Activated CD8-positive, alpha-beta memory T cell treated with anti-CD3 and anti-CD28 coated beads for 48 hours (primary cell): ENCODE data around the gene MLH1.

ENCODE experiments used
- DNase-seq, 3 experiments: peaks; one replicate each; pipeline ENCODE4 v3.0.0-alpha.2; 2020; ENCODE audit warnings: low read depth in 2 of 3, low spot score in 2 of 3

Gene MLH1

DNA sequence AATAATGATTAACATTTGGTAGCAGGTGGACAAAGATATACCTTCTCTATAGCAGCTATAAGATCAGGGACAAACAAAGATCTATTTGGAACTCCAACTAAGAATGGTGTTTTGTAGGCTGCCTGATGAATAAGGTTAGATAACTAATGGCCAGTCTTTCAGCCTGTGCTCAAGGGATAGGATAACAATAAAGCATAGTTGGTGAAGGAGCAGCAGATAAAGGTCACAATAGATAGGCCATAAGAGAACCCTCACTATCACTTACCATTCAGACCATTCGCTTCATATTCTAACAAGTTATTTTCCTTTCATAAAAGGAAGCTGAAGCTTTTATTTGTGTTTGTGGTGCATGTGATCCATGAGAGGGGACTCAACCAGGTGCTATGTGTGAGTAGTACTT lies 20.2 kb upstream of the MLH1 start:
- no peak for DNase-seq

DNA sequence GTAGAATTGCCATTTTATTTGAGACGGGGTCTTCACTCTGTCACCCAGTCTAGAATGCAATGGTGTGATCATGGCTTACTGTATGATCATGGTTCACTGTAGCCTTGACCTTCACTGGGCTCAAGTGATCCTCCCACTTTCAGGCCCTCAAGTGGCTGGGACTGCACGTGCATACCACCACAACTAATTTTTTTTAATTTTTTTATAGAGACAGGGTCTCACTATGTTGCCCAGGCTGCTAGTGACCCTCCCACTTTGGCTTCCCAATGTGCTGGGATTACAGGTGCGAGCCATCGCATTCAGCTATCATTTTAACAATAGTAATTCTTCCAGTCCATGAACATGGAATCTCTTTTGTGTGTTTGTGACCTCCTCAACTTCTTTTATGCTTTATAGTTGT lies 12.3 kb upstream of the MLH1 start:
- no peak for DNase-seq

DNA sequence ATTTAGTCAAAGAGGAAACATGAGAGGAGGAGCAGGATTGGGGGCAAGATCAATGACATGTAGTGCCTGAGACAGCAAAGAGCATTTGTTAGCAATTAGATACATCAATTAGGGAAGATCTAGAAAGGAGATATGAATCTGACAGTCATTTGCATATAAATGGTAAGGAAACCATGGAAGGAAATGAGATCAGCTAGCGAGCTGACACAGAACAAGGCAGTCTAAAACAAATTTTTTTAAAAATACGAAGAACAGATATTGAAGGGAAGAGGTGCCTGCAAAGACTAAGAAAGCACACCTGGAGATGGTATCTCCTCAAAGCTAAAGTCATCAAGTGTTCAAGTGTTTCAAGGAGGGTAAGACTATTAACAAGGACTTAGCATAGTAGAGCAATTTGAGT lies 5.0 kb upstream of the MLH1 start:
- DNase-seq, result no peak

DNA sequence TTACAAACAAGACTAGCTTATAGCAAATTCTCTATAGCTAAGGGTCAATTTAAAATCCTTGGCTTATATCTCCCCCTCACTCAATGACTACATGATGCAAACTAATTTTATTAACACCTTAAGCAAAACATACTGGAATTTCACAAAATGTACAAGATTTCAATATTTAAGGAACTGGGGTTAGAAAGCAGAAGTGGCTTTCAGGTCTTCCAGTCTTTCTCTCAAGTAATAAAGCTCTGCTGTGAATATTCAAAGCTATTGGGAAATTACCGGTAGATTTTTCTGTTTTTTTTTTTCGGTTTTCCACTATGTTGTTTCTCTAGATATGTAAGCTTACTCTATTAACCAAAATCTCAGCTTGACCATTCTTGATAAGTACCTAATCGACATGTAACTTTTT lies 4.3 kb upstream of the MLH1 start:
- DNase-seq, result no peak

DNA sequence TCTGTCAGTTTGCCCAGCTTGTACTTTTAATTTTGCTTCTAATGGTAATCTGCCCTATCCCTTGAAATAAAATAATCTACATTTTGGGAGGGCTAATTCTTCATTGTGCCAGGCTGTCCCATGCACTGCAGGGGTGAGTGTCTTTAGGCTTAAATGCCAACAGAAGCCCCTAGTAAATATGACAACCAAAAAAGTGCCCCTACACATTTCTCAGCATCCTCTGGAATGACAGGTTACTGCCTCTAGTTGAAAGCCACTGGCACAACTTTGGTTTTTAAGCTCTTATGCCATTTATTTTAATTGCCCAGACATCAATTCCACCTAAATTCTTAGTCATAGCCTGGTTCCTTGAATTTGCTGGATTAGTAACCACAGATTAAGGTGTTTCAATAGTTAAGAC lies 3.8 kb upstream of the MLH1 start:
- DNase-seq, result no peak

DNA sequence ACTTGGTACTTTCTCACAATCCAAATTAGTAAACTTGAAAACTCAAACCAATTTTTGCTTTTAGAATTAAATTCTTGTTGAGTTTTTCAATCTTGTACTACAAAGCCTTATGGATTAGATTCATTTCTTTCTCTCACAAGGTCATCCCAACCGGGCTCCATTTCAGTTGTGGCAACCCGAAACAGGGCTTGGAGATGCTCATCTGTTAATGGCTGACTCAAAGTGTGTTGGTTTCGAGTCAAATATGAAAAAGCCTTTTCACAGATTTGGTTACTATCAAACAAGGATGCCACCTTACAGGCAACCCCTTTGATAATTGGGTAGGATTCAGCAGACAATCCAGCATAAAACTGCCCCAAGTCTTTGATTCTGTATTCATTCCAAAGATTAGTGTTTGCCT lies 2.2 kb upstream of the MLH1 start:
- DNase-seq, result peak in 1 of 3 experiments; percentile 24

DNA sequence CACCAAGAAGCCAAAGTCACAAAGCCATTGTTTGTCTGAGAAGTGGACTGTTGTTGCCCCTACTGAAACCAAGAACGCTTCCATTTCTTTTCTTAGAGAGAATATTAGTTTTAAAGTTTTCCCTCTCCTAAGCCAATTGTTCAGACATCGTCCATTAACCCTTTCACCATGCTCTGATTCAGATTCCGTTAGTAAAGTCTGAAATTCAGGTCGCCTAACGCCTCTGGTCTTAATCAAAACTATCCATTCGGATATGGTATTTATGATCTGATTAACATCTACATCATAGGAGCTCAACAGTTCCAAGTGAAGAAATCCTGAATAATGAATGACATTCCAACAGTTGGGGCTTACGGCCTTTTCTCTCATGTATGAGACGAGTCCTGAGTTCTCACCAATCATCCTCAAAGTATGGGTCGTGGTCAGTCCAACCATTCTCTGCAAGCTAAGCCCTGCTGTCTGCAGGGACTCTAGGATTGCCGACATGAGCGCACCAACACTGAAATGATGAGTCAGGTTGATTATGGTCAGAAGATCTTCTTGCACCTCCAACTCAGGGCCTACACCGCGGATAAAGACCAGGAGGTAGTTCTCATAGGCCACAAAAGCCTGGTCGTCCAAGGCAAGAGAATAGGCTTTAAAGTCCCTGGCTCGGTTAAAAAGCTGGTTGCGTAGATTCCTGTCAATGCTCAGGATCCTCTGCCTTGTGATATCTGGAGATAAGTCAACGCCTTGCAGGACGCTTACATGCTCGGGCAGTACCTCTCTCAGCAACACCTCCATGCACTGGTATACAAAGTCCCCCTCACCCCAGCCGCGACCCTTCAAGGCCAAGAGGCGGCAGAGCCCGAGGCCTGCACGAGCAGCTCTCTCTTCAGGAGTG lies 1.2 kb upstream of the MLH1 start:
- peak in 1 of 3 experiments; percentile 14 for DNase-seq

DNA sequence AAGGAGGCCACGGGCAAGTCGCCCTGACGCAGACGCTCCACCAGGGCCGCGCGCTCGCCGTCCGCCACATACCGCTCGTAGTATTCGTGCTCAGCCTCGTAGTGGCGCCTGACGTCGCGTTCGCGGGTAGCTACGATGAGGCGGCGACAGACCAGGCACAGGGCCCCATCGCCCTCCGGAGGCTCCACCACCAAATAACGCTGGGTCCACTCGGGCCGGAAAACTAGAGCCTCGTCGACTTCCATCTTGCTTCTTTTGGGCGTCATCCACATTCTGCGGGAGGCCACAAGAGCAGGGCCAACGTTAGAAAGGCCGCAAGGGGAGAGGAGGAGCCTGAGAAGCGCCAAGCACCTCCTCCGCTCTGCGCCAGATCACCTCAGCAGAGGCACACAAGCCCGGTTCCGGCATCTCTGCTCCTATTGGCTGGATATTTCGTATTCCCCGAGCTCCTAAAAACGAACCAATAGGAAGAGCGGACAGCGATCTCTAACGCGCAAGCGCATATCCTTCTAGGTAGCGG lies 452 bp upstream of the MLH1 start, which contains the start of gene EPM2AIP1:
Gene EPM2AIP1 (minus strand): TSS at position 326 of the 520 bp plus-strand sequence. CDS start 54 bp downstream, at position 272.
- DNase-seq, result peak in 1 of 3 experiments; percentile 67

DNA sequence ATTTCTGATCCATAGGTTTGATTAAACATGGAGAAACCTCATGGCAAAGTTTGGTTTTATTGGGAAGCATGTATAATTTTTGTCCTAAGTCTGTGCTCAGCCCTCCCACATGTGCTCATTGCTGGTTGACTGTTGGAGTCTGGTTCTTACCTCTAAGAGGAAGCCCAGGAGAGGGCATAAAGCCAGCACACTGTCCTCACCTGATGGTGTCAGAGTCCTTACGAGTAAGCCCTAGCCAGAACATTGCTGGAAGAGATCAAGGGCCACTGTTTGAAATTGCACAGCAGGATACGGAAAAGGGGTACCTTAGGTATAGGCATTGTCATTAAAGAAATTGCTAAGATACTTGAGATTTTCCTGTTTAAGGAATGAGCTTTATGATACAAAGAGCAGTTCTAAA lies 21.3 kb downstream of the MLH1 start:
- DNase-seq, result no peak

DNA sequence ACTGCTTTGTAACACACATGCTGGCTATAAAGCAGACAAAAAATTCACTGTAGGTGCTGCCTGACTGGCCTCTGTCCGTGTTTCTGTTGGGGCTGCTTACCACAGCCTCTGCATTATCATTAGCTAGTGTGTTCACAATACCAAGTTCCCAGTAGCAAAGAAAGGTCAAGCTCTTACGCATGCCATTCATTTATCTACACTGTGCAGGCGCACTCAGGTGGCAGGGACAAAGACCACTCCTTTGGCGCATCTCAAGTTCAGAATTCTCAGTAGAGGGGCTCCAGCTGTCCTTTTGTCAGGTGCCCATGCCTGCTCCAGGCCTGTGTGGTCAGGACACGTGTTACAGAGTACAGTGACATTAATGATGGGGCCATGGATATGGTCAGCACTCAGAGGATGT lies 22.3 kb downstream of the MLH1 start:
- DNase-seq, result no peak

DNA sequence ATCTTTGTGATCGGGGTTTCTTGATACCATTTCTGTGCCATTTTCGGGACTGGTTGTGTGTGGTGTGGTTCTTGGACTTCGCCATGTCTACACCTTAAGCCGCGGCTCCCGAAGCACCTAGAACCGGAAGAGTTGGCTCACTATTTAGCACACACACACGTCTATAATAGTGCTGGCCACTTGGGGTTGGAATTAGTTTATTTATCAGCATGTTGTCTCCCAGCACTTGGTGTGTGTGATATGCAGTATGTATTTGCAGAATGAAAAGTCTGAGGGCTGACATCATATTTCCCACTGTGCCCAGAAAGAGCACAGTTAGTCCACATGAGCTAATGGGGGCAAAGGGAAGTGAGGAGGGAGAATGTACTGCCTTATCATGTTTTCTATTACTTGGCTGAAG lies 23.6 kb downstream of the MLH1 start:
- DNase-seq, result no peak

DNA sequence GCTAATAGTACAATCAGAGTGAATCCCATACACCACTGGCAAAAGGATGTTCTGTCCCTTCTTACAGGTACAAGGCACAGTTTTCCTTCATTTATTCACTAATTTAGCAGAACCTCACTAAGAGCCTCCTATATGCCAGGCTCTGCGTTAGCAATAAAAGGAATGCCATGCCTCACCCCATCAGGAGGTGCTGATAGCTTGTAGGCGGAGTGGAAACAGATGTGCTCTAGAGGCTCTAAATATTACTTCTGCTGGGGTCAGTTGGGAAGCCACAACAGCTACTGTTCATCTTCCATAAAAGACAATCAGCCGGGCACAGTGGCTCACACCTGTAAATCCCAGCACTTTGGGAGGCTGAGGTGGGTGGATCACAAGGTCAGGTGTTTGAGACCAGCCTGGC lies 24.4 kb downstream of the MLH1 start:
- no peak for DNase-seq

DNA sequence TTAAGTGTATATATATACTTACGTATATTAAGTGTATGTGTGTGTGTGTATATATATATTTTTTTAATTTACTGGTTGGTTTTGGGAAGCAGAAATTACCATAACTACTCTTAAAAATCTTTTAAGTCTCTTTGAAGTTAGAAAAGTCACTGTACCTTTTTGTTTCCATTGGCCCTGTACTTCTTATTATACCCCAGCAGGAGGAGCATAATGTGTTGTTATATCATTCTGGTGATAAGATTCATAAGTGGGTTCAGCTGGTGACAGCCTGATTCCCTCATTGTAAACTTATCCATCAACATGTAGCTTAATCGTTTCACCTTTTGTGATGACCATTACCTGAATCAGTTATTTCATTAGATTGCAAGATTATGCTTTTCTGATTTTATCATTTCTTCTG lies 30.8 kb downstream of the MLH1 start:
- no peak for DNase-seq

DNA sequence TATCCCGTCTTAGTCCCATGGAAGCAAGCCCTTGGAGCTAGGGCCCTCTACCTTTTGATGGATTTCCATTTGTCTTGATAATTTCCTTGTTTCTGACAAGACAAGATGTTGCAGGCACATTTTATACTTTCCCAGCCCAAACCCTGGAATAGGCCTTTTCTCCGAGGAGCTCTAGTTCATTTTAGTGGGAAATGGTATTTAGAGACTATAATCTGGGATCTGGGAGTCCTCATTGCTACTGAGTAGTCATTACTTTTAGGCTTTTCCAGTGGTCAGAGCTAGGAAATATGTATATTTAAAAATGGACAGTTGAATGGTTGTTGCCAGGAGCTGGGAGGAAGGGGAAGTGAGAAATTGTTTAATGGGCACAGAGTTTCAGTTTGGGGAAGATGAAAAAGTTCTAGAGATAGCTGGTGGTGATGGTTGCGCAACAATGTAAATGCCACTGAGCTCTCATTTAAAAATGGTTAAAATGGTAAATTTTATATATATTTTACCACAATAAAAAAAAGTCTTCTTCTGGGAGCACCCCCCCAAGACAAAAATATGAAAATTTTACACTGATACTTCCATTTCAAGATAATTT lies 31.6 kb downstream of the MLH1 start:
- DNase-seq, result no peak

DNA sequence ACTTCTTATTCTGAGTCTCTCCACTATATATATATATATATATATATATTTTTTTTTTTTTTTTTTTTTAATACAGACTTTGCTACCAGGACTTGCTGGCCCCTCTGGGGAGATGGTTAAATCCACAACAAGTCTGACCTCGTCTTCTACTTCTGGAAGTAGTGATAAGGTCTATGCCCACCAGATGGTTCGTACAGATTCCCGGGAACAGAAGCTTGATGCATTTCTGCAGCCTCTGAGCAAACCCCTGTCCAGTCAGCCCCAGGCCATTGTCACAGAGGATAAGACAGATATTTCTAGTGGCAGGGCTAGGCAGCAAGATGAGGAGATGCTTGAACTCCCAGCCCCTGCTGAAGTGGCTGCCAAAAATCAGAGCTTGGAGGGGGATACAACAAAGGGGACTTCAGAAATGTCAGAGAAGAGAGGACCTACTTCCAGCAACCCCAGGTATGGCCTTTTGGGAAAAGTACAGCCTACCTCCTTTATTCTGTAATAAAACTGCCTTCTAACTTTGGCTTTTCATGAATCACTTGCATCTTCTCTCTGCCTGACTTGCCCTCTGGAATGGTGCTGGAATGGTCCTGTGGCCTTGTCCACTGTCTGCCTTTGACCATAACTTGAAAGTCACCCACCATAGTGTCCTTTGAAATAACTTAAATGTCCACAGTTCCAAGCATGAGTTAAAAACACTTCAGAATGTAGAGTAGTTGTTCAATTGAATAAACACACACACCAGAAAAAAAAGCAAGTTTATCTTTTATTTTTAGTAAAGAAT lies 32.4 kb downstream of the MLH1 start:
- no peak for DNase-seq

DNA sequence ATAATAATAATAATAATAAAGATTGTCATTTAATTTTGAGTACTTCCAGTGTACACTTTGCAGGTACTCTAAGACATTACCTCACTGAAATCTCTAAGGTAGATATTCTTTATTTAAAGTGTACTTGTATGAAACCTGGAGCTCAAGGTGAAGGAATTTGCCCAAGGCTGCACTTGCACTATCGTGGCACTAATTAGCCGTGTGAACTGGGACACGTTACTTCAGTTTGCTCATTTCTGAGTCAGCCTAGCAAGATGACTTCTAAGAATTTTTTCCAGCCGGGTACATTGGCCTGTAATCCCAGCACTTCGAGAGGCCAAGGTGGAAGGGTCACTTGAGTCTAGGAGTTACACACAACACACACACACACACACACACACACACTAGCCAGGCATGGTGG lies 33.5 kb downstream of the MLH1 start:
- no peak for DNase-seq

DNA sequence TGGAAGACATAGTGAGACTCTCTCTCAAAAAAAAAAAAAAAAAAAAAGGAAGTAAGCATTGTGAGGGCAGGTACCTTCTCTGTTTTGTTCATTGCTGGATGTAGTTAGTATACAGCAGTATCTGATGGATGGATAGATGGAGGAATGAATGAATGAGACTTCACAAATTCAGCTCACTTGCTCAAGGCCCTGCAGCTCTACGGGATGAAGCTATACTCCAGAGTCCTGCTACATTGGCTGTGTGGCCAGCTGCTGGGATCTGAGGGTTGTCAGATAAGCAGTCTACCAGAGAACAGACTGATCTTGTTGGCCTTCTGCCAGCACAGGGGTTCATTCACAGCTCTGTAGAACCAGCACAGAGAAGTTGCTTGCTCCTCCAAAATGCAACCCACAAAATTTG lies 35.0 kb downstream of the MLH1 start:
- DNase-seq, result no peak

DNA sequence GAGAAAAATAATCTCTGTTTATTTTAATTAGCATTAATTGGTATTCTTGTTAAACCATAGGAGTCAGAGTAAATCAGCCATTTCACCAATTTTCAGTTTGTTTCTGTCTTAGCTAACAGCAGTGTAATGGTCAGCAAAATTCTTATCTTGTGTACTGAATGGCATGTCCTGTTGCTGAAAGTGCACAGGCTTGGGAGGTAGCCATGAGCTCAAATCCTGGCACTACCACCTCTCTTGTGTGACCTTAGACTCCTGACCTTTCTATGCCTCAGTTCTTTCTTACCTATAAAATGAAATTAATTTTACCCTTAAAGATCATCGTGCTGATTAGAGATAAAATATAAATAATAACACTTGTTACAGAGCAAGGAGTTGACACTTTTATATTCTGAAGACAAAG lies 35.8 kb downstream of the MLH1 start:
- no peak for DNase-seq

DNA sequence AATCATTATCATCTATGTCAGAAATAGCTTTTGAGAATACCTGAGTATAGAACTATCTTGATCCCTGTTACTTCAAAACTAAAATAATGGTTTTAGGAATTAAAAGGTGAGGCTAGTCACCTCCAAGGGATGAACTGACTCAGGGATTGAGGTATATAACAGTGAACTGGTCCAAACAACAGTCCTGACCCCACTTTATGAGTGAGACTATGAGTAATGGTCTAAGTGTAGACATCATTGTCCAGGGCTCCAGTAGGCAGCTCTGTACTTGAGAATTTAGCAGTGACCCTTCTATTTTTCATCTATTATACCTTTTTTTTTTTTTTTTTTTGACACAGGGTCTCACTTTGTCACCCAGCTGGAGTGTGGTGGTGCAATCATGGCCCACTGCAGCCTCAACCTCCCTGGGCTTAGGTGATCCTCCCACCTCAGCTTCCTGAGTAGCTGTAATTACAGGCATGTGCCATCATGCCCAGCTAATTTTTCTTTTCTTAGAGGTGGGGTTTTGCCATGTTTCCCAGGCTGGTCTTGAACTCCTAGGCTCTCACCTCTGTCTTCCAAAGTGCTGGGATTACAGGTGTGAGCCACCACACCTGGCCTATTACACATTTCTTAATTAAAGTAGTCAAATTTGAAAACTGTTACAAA lies 36.3 kb downstream of the MLH1 start:
- no peak for DNase-seq

DNA sequence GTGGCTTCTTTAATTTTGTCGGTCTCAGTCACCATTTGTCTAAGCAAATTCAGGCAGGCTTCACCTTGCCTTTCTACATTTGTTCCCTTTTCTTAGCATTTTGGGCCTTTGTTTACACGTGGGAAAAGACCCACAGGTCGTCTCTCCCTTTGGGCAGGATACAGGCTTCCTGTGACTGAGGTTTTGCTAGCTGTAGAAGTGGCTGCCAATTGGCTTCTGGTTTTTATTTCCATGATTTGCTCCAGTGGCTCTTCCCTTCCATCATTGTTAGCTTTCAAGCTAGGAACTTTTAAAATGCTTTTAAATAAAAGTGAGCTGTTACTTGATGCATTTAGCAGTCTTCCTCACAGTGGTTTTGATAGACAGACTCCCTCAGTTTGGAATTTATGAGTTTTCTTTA lies 37.3 kb downstream of the MLH1 start:
- DNase-seq, result no peak

DNA sequence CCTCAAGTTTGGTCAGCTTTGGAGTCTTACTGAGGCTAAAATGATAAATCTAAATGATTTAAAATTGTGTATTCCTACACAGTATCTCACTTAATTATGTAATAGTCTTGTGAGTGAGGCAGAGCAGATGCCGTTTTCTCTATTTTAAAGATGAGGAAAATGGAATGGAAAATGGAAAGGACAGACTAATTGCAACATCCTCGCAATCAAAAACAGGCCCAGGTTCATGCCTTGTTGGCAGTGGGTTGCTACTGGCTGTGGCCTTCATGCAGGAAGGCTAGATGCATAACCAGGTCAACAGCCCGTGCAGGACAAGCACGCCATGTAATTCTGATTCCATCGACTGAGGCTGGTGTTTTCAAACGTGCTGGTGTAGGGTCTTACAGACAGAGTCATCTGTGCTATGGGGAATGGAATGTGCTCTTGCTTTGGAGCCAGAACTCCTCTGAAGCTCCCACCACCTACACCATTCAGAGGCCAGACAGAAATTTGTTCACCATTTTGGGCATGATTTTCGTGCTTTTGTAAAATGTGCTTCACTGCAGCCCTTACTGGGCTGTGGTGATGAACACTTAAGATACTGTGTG lies 37.9 kb downstream of the MLH1 start:
- no peak for DNase-seq
